ENCODE data around the gene AFMID.

Gene AFMID

GRCh38 chr17:78255029-78255656, 68.0 kb downstream of the AFMID start:
- H2BK5ac ChIP-seq (ENCODE audit: low read depth, low read length, poor library complexity, severe bottlenecking), result no peak overlapping the region
- WGBS, result 97% methylated on average over 18 of the region's 18 CpGs

DNA sequence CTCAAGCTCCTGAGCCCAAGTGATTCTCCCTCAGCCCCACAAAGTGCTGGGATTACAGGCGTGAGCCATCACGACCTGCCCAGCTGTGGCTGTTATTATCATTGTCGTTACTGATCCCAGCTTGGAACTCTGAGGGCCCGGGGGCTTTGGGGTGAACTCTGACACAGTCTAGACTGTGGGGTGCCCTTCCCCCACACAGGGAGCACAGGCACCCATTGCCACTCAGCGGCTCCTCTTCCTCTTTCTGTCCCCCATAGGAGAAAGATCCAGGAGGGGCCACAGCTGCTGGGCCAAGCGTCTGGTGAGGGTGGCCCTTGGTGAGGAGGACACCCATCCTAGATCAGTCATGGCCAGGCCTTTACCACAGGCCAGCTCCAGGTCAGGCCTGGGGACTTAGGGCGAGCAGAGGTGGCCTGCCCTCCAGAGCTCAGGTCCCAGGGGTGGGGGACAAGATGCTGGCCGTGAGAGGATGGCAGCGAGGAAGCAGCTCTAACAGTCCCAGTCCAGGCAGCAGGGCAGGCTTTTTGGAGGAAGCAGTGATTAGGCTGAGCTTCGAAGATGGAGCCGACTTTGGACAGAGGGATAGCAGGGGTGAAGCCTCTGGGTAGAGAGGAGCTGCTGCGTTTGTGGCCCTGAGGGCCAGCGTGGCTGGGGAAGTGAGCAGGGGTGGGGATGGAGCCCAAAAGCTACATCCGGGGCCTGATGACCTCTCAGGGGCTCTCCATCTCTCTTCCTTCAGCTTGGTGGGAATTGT, 69.0 kb downstream of the AFMID start:
- H3K4ac ChIP-seq (ENCODE audit: low read depth in 1 of 2, low read length in 2 of 2), result peak overlapping the region; percentile 52 to 55
- H2AK5ac ChIP-seq (ENCODE audit: low read length, severe bottlenecking), result peak overlapping the region; percentile 68
- H3K9ac ChIP-seq (ENCODE audit: low read length), result no peak overlapping the region
- H3K27ac ChIP-seq (ENCODE audit: low read length, poor library complexity, severe bottlenecking), result no peak overlapping the region
- H3K23ac ChIP-seq (ENCODE audit: low read length in 2 of 2), result no peak overlapping the region
- H3K36me3 ChIP-seq (ENCODE audit: control insufficient read depth in 1 of 2, insufficient read depth in 2 of 2, low read depth in 1 of 2, low read length in 2 of 2), result no peaks in the 10 kb centered on the region
- no peak overlapping the region for H3K14ac ChIP-seq (ENCODE audit: low read length in 2 of 2)
- WGBS, result 78% methylated on average over 12 of the region's 14 CpGs
- H3K4me1 ChIP-seq (ENCODE audit: control insufficient read depth, insufficient read depth, low read depth, low read length), result peaks cover 36% of the 10 kb centered on the region
- no peak overlapping the region for H2BK5ac ChIP-seq (ENCODE audit: low read depth, low read length, poor library complexity, severe bottlenecking)
- no peak for DNase-seq
- no peak overlapping the region for H3K4me2 ChIP-seq (ENCODE audit: low read length, poor library complexity, severe bottlenecking)
- peak overlapping the region; percentile 43 for H4K8ac ChIP-seq (ENCODE audit: low read length)
- H3K9me3 ChIP-seq (ENCODE audit: control insufficient read depth, low read length), result no peaks in the 10 kb centered on the region
- peaks cover 0 to 23% of the 10 kb centered on the region in 2 experiments for H3K27me3 ChIP-seq (ENCODE audit: control insufficient read depth in 1 of 2, insufficient read depth in 1 of 2, low read length in 2 of 2)
- peaks cover 3% of the 10 kb centered on the region for H3K79me1 ChIP-seq (replicated peaks; ENCODE audit: low read length, poor library complexity, severe bottlenecking)
- peak overlapping the region; percentile 85 for H2BK15ac ChIP-seq (ENCODE audit: low read depth, poor library complexity, severe bottlenecking)
- H2BK120ac ChIP-seq (ENCODE audit: low read depth, low read length), result peak overlapping the region; percentile 75
- peak overlapping the region; percentile 96 for H4K91ac ChIP-seq (ENCODE audit: low read length)
- peak overlapping the region; percentile 34 to 73 for H3K18ac ChIP-seq (ENCODE audit: low read depth in 1 of 2, low read length in 2 of 2)
- peak overlapping the region; percentile 42 for H2AFZ ChIP-seq (ENCODE audit: low read depth, low read length)
- no peak overlapping the region for H3K4me3 ChIP-seq (ENCODE audit: insufficient read depth in 1 of 2, low read depth in 1 of 2, low read length in 2 of 2)
- peak overlapping the region; percentile 81 to 96 for H2BK12ac ChIP-seq (ENCODE audit: low read length in 2 of 2)

More at GRCh38 chr17:78255029-78255656, 68.0 kb downstream of the AFMID start:
- Histone ChIP-seq H3K4me2 (ENCODE audit: low read length, poor library complexity, severe bottlenecking) (no peak overlapping the region), H3K9ac (ENCODE audit: low read length) (no peak overlapping the region), H3K36me3 (ENCODE audit: control insufficient read depth in 1 of 2, insufficient read depth in 2 of 2, low read depth in 1 of 2, low read length in 2 of 2) (no peaks in the 10 kb centered on the region), H3K4ac (ENCODE audit: low read depth in 1 of 2, low read length in 2 of 2) (peak overlapping the region; percentile 55 to 69), H2AFZ (ENCODE audit: low read depth, low read length) (no peak overlapping the region), H2AK5ac (ENCODE audit: low read length, severe bottlenecking) (peak overlapping the region; percentile 63), H2BK120ac (ENCODE audit: low read depth, low read length) (peak overlapping the region; percentile 54), H3K18ac (ENCODE audit: low read depth in 1 of 2, low read length in 2 of 2) (peak overlapping the region; percentile 44 to 50), H3K27ac (ENCODE audit: low read length, poor library complexity, severe bottlenecking) (no peak overlapping the region), H3K4me3 (ENCODE audit: insufficient read depth in 1 of 2, low read depth in 1 of 2, low read length in 2 of 2) (no peak overlapping the region), H3K79me1 (replicated peaks; ENCODE audit: low read length, poor library complexity, severe bottlenecking) (peaks cover 3% of the 10 kb centered on the region), H3K9me3 (ENCODE audit: control insufficient read depth, low read length) (no peaks in the 10 kb centered on the region), H3K4me1 (ENCODE audit: control insufficient read depth, insufficient read depth, low read depth, low read length) (peaks cover 40% of the 10 kb centered on the region), H3K23ac (ENCODE audit: low read length in 2 of 2) (no peak overlapping the region), H3K14ac (ENCODE audit: low read length in 2 of 2) (no peak overlapping the region), H2BK12ac (ENCODE audit: low read length in 2 of 2) (peak overlapping the region; percentile 60 to 97), H4K91ac (ENCODE audit: low read length) (peak overlapping the region; percentile 80), H2BK15ac (ENCODE audit: low read depth, poor library complexity, severe bottlenecking) (peak overlapping the region; percentile 98), H4K8ac (ENCODE audit: low read length) (peak overlapping the region; percentile 12), H3K27me3 (ENCODE audit: control insufficient read depth in 1 of 2, insufficient read depth in 1 of 2, low read length in 2 of 2) (peaks cover 0 to 29% of the 10 kb centered on the region in 2 experiments)
- no peak for DNase-seq

- Histone ChIP-seq H3K27me3 (ENCODE audit: control insufficient read depth in 1 of 2, insufficient read depth in 1 of 2, low read length in 2 of 2) (peaks cover 0 to 23% of the 10 kb centered on the region in 2 experiments), H2BK5ac (ENCODE audit: low read depth, low read length, poor library complexity, severe bottlenecking) (no peak overlapping the region)
Measured at GRCh38 chr17:78256707-78257591, 69.8 kb downstream of the AFMID start.

More at GRCh38 chr17:78256707-78257591, 69.8 kb downstream of the AFMID start:
- H2AFZ ChIP-seq (ENCODE audit: low read depth, low read length), result peak overlapping the region; percentile 42
- peak overlapping the region; percentile 60 to 89 for H3K4ac ChIP-seq (ENCODE audit: low read depth in 1 of 2, low read length in 2 of 2)
- no peaks in the 10 kb centered on the region for H3K36me3 ChIP-seq (ENCODE audit: control insufficient read depth in 1 of 2, insufficient read depth in 2 of 2, low read depth in 1 of 2, low read length in 2 of 2)
- H3K4me1 ChIP-seq (ENCODE audit: control insufficient read depth, insufficient read depth, low read depth, low read length), result peaks cover 34% of the 10 kb centered on the region
- peak overlapping the region; percentile 16 for H2AK5ac ChIP-seq (ENCODE audit: low read length, severe bottlenecking)
- peak overlapping the region in 1 of 2 experiments; percentile 89 for H3K14ac ChIP-seq (ENCODE audit: low read length in 2 of 2)
- no peak overlapping the region for H3K4me3 ChIP-seq (ENCODE audit: insufficient read depth in 1 of 2, low read depth in 1 of 2, low read length in 2 of 2)
- H3K27ac ChIP-seq (ENCODE audit: low read length, poor library complexity, severe bottlenecking), result peak overlapping the region; percentile 4
- H3K4me2 ChIP-seq (ENCODE audit: low read length, poor library complexity, severe bottlenecking), result no peak overlapping the region
- no peak overlapping the region for H3K23ac ChIP-seq (ENCODE audit: low read length in 2 of 2)
- H3K9ac ChIP-seq (ENCODE audit: low read length), result no peak overlapping the region
- peak overlapping the region; percentile 81 to 96 for H2BK12ac ChIP-seq (ENCODE audit: low read length in 2 of 2)
- peak overlapping the region; percentile 43 for H4K8ac ChIP-seq (ENCODE audit: low read length)
- no peaks in the 10 kb centered on the region for H3K9me3 ChIP-seq (ENCODE audit: control insufficient read depth, low read length)
- DNase-seq, result no peak
- WGBS, result 46% methylated on average over 15 of the region's 18 CpGs
- peaks cover 3% of the 10 kb centered on the region for H3K79me1 ChIP-seq (replicated peaks; ENCODE audit: low read length, poor library complexity, severe bottlenecking)
- H4K91ac ChIP-seq (ENCODE audit: low read length), result peak overlapping the region; percentile 96
- H2BK15ac ChIP-seq (ENCODE audit: low read depth, poor library complexity, severe bottlenecking), result peak overlapping the region; percentile 88
- peak overlapping the region; percentile 75 for H2BK120ac ChIP-seq (ENCODE audit: low read depth, low read length)
- H3K18ac ChIP-seq (ENCODE audit: low read depth in 1 of 2, low read length in 2 of 2), result peak overlapping the region; percentile 59 to 98
